ENCODE results near the gene MAGI2.

- TF ChIP-seq POLR2A (IDR thresholded peaks at IDR 0.05) (no peak), POLR2AphosphoS5 (IDR thresholded peaks at IDR 0.05) (no peak)
- TF ChIP-seq, protein P1, sequence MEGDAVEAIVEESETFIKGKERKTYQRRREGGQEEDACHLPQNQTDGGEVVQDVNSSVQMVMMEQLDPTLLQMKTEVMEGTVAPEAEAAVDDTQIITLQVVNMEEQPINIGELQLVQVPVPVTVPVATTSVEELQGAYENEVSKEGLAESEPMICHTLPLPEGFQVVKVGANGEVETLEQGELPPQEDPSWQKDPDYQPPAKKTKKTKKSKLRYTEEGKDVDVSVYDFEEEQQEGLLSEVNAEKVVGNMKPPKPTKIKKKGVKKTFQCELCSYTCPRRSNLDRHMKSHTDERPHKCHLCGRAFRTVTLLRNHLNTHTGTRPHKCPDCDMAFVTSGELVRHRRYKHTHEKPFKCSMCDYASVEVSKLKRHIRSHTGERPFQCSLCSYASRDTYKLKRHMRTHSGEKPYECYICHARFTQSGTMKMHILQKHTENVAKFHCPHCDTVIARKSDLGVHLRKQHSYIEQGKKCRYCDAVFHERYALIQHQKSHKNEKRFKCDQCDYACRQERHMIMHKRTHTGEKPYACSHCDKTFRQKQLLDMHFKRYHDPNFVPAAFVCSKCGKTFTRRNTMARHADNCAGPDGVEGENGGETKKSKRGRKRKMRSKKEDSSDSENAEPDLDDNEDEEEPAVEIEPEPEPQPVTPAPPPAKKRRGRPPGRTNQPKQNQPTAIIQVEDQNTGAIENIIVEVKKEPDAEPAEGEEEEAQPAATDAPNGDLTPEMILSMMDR (IDR thresholded peaks at IDR 0.05), result no peak
Observed at GRCh38 chr7:78323118-78323517, 1130.3 kb downstream of the MAGI2 start.

Data from breast epithelium (tissue), 3 donors.